OCI-LY1 (cell line): ENCODE measurements around the gene COL20A1.

Source experiments
- EZH2 ChIP-seq: fragments of 200-600 bp; sonication (generic), shearing (Covaris generic); IDR thresholded peaks from 2 replicates; pipeline ENCODE4 v1.8.0; 2017; ENCODE audit warnings: borderline replicate concordance, mixed run types, mild to moderate bottlenecking, antibody characterized with exemption, low read length, moderate library complexity, mixed read lengths
- TF ChIP-seq, protein P1 (sequence below): fragments of 200-600 bp; sonication (generic), shearing (Covaris generic); IDR thresholded peaks from 2 replicates; pipeline ENCODE4 v1.5.1; 2017; ENCODE audit warnings: mild to moderate bottlenecking, antibody characterized with exemption, low read length, moderate library complexity, mixed read lengths

DNA sequence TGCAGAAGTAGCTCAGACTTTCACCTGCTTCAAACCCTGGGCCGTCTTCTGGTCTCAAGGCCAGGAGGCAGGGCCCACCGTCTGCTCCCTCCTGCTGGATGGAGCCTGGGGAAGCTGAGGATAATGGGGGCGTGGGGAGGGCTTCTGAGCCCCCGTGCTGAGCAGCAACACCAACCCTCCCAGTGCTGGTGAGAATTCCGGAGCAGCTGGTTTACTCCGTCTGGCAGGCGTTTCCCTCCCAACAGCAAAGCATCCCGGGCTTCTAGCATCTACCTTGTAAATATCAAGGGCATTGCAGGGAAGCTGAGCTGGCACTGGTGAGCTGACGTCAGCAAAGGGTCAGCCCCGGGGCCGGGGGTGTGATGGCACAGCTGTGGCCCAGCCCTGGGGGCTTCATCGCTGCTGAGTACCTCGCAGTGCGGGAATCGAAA, 85.0 kb downstream of the COL20A1 start:
- TF ChIP-seq, protein P1, sequence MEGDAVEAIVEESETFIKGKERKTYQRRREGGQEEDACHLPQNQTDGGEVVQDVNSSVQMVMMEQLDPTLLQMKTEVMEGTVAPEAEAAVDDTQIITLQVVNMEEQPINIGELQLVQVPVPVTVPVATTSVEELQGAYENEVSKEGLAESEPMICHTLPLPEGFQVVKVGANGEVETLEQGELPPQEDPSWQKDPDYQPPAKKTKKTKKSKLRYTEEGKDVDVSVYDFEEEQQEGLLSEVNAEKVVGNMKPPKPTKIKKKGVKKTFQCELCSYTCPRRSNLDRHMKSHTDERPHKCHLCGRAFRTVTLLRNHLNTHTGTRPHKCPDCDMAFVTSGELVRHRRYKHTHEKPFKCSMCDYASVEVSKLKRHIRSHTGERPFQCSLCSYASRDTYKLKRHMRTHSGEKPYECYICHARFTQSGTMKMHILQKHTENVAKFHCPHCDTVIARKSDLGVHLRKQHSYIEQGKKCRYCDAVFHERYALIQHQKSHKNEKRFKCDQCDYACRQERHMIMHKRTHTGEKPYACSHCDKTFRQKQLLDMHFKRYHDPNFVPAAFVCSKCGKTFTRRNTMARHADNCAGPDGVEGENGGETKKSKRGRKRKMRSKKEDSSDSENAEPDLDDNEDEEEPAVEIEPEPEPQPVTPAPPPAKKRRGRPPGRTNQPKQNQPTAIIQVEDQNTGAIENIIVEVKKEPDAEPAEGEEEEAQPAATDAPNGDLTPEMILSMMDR, result no peak
- TF ChIP-seq EZH2, result no peak
